Rectal smooth muscle tissue (tissue), 1 donor: ENCODE measurements around the gene CHRNE.
"Not testable (repeated sequence)": the region's sequence is repeated elsewhere in the genome, so short reads cannot be mapped to it uniquely, and the experiment has no call there.

Source experiments
- H3K27ac ChIP-seq: one replicate; pipeline ENCODE4 v1.7.0; 2013; ENCODE audit warnings: low read depth, low read length, inconsistent platforms
- H3K27me3 ChIP-seq: one replicate; pipeline ENCODE4 v1.7.0; 2013; ENCODE audit warnings: low read length; ENCODE audit not compliant: control insufficient read depth, insufficient read depth
- H3K36me3 ChIP-seq: one replicate; pipeline ENCODE4 v1.7.0; 2013; ENCODE audit warnings: low read length; ENCODE audit not compliant: control insufficient read depth, insufficient read depth
- H3K4me1 ChIP-seq: one replicate; pipeline ENCODE4 v1.7.0; 2013; ENCODE audit warnings: low read length; ENCODE audit not compliant: control insufficient read depth, insufficient read depth
- H3K4me3 ChIP-seq: one replicate; pipeline ENCODE4 v1.7.0; 2013; ENCODE audit warnings: low read length
- H3K9ac ChIP-seq: one replicate; pipeline ENCODE4 v1.7.0; 2013; ENCODE audit warnings: low read length

CHRNE gene

GRCh38 chr17:4860651-4861050, 42.2 kb downstream of the CHRNE start:
- H3K27me3 ChIP-seq: no peaks in the 10 kb centered on the region
- H3K36me3 ChIP-seq: peaks cover 8% of the 10 kb centered on the region
- H3K9ac ChIP-seq: no peak overlapping the region
- no peak overlapping the region for H3K27ac ChIP-seq
- no peak overlapping the region for H3K4me3 ChIP-seq
- peaks cover 8% of the 10 kb centered on the region for H3K4me1 ChIP-seq

- Histone ChIP-seq H3K27ac (no peak overlapping the region), H3K9ac (no peak overlapping the region), H3K27me3 (no peaks in the 10 kb centered on the region), H3K4me3 (no peak overlapping the region), H3K36me3 (peaks cover 8% of the 10 kb centered on the region), H3K4me1 (peaks cover 8% of the 10 kb centered on the region)
Measured at GRCh38 chr17:4859816-4860625, 42.9 kb downstream of the CHRNE start.

GRCh38 chr17:4858882-4859260, 44.0 kb downstream of the CHRNE start:
- H3K4me3 ChIP-seq: no peak overlapping the region
- H3K36me3 ChIP-seq: peaks cover 8% of the 10 kb centered on the region
- H3K9ac ChIP-seq: no peak overlapping the region
- H3K27ac ChIP-seq: peak overlapping the region; percentile 8
- no peaks in the 10 kb centered on the region for H3K27me3 ChIP-seq
- peaks cover 8% of the 10 kb centered on the region for H3K4me1 ChIP-seq

GRCh38 chr17:4858068-4858881, 44.6 kb downstream of the CHRNE start:
- peaks cover 8% of the 10 kb centered on the region for H3K36me3 ChIP-seq
- H3K4me1 ChIP-seq: peaks cover 8% of the 10 kb centered on the region
- no peak overlapping the region for H3K4me3 ChIP-seq
- no peaks in the 10 kb centered on the region for H3K27me3 ChIP-seq
- H3K9ac ChIP-seq: no peak overlapping the region
- no peak overlapping the region for H3K27ac ChIP-seq

- H3K4me1 ChIP-seq, H3K9ac ChIP-seq, H3K27me3 ChIP-seq, H3K27ac ChIP-seq, H3K36me3 ChIP-seq, H3K4me3 ChIP-seq: not testable (repeated sequence)
Measured at GRCh38 chr17:4857347-4857746, 45.6 kb downstream of the CHRNE start.

GRCh38 chr17:4856937-4857314, 46.0 kb downstream of the CHRNE start:
- H3K4me1 ChIP-seq: peaks cover 8% of the 10 kb centered on the region
- H3K27me3 ChIP-seq: no peaks in the 10 kb centered on the region
- no peak overlapping the region for H3K27ac ChIP-seq
- peaks cover 7% of the 10 kb centered on the region for H3K36me3 ChIP-seq
- H3K9ac ChIP-seq: no peak overlapping the region
- H3K4me3 ChIP-seq: no peak overlapping the region

- peaks cover 5% of the 10 kb centered on the region for H3K36me3 ChIP-seq
- H3K4me1 ChIP-seq: peaks cover 8% of the 10 kb centered on the region
- no peak overlapping the region for H3K4me3 ChIP-seq
- H3K27ac ChIP-seq: no peak overlapping the region
- no peaks in the 10 kb centered on the region for H3K27me3 ChIP-seq
- no peak overlapping the region for H3K9ac ChIP-seq
Measured at GRCh38 chr17:4856271-4856936, 46.5 kb downstream of the CHRNE start.

- Histone ChIP-seq H3K27ac (no peak overlapping the region), H3K4me1 (peaks cover 7% of the 10 kb centered on the region)
Measured at GRCh38 chr17:4854111-4854681, 48.7 kb downstream of the CHRNE start.

GRCh38 chr17:4853208-4853671, 49.7 kb downstream of the CHRNE start:
- Histone ChIP-seq H3K9ac (no peak overlapping the region), H3K4me1 (no peaks in the 10 kb centered on the region), H3K27me3 (no peaks in the 10 kb centered on the region), H3K4me3 (no peak overlapping the region), H3K36me3 (peaks cover 2% of the 10 kb centered on the region), H3K27ac (no peak overlapping the region)

More at GRCh38 chr17:4854111-4854681, 48.7 kb downstream of the CHRNE start:
- Histone ChIP-seq H3K27me3 (no peaks in the 10 kb centered on the region), H3K36me3 (peaks cover 2% of the 10 kb centered on the region), H3K4me3 (no peak overlapping the region), H3K9ac (no peak overlapping the region)

- Histone ChIP-seq H3K27me3 (no peaks in the 10 kb centered on the region), H3K36me3 (peaks cover 2% of the 10 kb centered on the region), H3K9ac (no peak overlapping the region), H3K4me1 (no peaks in the 10 kb centered on the region), H3K4me3 (no peak overlapping the region), H3K27ac (no peak overlapping the region)
Measured at GRCh38 chr17:4852567-4853207, 50.2 kb downstream of the CHRNE start.

GRCh38 chr17:4851084-4851483, 51.8 kb downstream of the CHRNE start:
- H3K9ac ChIP-seq: no peak overlapping the region
- H3K4me1 ChIP-seq: no peaks in the 10 kb centered on the region
- no peak overlapping the region for H3K4me3 ChIP-seq
- no peak overlapping the region for H3K27ac ChIP-seq
- peaks cover 2% of the 10 kb centered on the region for H3K36me3 ChIP-seq
- no peaks in the 10 kb centered on the region for H3K27me3 ChIP-seq

GRCh38 chr17:4850246-4850645, 52.7 kb downstream of the CHRNE start:
- Histone ChIP-seq H3K27ac (no peak overlapping the region), H3K9ac (no peak overlapping the region), H3K4me3 (no peak overlapping the region), H3K27me3 (no peaks in the 10 kb centered on the region), H3K4me1 (no peaks in the 10 kb centered on the region), H3K36me3 (no peaks in the 10 kb centered on the region)
